DMS114 treated with DMSO at 0.1 percent for 48 hours (cell line): ENCODE measurements around the gene HIBCH.
"Not testable (repeated sequence)": the region's sequence is repeated elsewhere in the genome, so short reads cannot be mapped to it uniquely, and the experiment has no call there.

ENCODE experiments used
- DNase-seq: peaks from one replicate; lab custom pipeline; 2025; ENCODE audit not compliant: unreplicated experiment; lab: John Stamatoyannopoulos, UW

Gene HIBCH

DNA sequence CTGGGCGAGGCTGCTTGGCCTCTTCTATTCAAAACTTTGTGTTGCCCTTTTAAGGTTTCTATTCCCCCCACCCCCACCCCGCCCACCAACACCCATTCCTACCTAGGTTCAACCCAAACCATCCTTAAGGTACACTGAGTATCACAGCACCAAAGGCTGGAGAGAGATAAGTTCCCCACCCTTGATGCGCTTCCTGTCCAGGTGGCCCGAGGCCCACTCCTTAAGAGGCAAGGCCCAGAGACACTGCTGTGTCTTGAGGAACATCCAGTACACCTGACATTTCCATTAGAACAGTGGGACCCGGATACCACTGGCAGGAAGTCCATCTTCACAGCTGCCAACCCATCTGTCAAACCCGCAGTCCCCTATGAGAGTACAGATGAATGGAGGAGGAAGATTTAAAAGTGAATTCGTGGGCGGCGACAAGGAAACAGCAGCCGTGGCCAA lies 23.5 kb upstream of the HIBCH start:
- DNase-seq = no peak

DNA sequence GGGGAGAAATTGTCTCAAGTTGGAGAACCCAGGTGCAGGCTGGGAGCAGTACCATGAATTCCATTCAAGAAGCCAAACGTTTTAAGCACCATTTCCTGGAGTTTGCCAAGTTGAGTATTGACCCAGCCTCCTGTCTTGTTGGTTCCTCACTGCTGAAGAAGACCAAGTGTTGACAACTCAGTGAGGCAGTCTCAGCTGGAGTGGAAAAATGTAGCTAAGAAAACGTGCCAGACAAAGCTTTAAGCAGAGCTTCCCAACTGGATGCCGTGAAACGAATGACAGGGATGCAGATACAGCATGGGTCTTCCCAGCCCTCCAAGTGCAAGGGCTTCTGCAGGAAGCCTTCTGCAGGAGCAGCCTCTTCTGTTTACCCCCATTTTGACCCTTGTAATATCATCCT lies 23.0 kb upstream of the HIBCH start:
- DNase-seq = no peak

DNA sequence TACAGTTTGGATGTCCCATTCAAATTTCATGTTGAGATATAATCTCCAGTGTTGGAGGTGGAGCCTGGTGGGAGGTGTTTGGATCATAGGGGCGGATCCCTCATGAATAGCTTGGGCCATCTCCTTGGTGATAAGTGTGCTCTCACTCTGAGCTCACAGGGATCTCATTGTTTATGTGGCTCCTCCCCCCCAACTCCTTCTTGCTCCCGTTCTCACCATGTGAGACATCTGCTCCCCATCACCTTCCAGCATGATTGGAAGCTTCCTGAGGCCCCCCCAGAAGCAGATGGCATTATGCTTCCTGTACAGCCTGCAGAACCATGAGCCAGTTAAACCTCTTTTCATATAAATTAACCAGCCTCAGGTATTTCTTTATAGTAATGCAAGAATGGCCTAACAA lies 20.7 kb upstream of the HIBCH start:
- DNase-seq = no peak

DNA sequence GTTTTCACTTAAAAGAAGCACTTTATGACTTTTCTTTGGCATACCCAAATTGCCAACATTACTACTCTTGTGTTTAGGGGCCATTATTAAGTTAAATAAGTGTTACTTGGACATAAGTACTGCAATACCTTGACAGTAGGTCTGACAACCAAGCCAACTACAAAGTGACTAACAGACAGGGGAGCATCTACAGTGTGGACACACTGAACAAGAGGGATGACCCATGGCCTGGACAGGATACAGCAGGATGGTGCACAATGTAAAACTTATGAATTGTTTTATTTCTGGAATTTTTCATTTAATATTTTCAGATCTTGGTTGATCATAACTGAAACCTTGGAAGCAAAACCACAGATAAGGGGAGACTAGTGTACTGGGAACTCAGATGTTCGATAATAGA lies 19.8 kb upstream of the HIBCH start:
- no peak for DNase-seq

DNA sequence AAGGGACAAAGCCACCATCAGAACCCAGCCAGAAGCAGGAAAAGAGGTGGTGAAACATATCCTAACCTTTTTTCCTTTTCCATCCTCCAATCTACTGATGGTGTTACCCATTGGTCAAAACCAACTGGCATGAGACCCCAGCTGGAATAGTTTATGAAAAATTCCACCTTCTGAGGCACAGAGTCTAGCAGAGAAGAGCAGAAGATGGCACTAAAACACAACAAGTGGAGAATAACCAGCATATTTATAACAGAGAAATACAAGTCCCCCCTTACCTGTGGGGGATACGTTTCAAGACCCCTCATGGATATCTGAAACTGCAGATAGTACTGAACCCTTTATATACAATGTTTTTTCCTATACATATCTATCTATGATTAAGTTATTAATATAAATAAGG lies 18.8 kb upstream of the HIBCH start:
- peak; percentile 8 for DNase-seq

DNA sequence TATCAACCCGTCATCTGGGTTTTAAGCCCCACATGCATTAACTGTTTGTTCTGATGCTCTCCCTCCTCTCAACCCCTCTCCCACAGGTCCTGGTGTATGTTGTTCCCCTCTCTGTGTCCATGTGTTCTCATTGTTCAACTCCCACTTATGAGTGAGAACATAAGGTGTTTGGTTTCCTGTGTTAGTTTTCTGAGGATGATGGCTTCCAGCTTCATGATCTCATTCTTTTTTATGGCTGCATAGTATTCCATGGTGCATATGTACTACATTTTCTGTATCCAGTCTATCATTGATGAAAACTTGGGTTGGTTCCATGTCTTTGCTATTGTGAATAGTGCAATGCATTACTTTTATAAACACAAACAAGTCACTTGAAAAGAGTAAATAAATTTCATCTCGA lies 16.8 kb upstream of the HIBCH start:
- DNase-seq = no peak

DNA sequence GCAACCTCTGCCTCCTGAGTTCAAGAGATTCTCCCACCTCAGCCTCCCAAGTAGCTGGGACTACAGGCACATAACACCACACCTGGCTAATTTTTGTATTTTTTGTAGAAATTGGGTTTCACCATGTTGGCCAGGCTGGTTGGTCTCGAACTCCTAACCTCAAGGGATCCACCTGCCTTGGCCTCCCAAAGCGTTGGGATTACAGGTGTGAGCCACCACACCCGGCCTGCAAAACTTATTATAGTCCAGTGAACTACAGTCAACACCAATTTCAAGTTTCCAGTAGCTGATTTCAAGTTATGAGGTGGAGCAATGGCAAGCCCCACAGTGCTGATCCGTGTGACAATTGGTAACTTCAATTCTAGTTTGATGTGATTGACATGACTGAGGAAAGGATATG lies 16.0 kb upstream of the HIBCH start:
- DNase-seq = not testable (repeated sequence)

DNA sequence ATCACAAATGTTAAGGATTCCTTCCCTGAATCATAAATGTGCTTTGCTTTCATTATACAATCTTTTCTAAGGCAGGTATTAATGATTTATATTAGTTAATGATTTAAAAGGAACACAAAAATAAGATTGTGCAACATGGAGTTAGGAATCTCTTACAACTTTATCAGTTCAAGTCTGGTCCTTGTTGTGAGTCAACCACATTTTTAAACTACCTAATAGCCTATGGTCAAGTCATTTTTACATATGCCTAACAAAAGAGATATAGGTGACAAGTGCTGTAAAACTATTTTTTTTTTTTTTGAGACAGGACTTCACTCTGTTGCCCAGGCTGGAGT lies 15.6 kb upstream of the HIBCH start:
- DNase-seq = no peak

DNA sequence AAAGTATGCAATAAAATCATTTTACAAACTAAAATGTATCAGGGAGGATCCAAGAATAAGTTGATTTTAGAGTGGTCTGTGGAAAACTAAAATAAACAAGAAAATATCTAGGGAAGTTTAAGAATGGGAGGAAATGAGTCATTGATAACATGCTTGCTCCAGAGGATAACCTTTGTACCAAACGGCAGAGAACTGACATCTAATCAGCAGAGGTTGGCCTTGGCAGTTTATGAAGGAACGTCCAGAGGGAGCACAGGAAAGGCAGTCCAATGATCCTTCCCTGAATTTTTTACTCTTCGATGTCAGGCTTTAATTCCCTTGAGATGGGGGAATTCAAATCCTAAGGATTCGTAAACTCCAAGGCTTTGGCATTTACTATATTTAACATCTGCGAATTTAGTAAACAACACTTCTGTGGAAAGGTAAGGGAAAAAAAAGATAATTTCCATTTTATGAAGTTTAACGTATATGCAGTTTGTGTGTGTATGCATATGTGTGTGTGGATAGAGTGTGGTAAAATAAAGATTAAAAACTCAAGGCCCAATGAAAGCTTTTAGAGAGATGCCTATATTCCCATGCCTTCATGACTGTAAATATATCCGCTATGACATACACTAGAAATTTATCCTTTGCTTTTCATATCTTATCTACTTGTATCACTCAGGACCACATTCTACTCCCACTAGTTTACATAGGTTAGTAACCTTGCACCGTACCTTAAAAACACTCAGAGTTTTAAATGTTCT lies 15.0 kb upstream of the HIBCH start:
- no peak for DNase-seq

DNA sequence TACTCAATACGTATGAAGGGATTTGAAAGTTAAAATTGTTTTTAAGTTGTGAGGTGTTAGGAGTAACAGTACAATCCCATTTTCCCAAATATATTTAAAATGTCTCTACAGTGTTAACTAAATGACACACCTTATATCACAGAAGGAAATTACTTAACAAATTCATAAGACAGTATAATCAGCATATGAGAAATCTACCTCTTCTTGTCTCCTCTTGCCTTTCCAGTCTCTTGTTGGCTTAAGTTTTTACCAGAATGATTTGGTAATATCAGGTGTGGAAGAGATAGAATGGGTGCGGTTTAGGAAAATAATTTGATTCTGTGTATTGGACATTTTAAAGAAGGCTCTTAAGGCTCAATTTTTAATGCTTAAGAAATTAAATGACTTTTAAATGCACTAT lies 14.3 kb upstream of the HIBCH start:
- no peak for DNase-seq

DNA sequence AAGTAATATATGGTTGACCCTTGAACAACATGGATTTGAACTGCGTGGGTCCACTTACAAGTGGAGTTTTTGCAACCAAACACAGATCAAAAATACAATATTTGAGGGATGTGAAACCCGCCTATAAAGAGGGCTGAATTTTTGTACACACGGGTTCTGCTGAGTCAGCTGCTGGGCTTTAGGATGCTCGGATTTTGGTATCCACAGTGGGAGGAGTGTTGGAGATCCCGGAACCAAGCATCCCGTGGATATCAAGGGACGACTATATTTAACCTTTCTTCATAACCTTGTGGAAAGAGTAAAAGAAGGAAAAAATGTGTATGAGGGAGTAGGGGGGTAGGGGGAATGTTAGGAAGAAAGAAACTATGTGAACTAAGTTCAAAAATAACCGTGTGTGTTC lies 13.8 kb upstream of the HIBCH start:
- DNase-seq = no peak

DNA sequence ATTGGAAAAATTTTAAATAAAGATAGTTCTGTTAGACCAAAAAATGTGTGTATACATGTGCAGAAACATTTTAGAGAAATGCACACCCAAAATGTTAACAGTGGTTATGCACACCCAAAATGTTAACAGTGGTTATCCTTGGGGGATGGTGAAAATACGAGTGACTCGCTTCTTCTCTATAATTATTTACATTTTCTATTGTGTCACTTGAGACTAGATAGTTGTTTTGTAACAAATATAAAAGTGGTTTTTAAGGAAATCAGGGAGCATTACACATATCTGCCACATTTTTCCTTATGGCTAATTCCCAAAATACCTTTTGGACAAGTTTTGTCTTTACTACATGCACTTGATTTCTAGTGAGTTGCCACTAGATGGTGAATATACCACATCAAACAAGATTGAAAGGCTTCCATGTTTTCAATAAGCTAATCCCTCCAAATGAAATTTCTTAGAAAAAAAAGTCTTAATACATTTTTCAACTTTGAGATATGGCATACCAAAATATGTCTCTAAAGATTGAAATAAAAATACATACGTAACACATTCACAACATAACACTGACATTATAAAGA lies 9.0 kb upstream of the HIBCH start:
- peak; percentile 6 for DNase-seq

DNA sequence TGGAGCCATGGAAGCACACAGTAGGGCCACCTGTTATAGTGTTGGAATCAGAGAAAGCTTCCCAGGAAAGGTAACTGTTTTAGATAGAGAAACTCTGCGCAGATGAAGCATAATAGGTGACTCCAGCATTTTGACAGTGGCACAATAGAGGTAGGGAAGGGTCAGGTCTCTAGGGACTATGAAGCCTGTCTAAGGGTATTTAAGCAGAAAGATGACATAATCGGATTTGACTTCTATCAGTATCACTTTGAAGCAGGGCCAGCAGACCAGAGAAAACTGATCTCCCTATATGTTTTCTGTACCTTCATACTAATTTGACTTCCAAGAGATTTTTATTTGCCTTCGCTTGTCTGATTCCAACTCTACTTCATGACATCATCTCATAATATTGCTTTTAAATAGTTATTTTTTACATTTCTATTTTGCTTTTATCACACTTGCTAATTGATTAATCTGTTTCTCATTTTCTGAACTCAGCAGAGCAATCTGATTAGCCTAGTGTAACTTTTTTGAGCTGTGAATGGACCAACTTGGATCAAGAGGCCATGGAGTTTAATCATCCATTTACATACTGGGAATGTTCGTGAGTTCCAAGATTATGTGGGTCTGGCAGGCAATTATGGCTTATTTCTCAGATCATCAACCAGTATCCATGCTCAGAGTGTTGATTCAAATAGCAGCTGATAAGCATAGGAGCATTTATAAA lies 8.4 kb upstream of the HIBCH start:
- no peak for DNase-seq

DNA sequence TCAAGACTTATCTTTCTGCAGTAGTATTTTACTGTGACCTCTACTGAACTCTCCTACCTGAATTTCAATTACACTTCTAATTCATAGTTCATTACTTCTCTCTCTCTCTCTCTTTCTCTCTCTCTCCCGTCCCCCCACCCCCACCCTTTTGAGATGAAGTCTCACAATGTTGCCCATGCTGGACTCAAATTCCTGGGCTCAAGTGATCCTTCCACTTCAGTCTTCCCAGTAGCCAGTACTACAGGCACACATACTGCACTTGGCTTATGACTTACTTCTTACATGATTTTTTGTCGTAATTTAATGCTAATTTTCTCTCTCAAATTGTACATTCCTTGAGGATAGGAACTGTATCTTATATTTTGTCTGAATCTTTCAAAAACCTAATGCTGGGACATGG lies 6.0 kb upstream of the HIBCH start:
- DNase-seq = no peak

DNA sequence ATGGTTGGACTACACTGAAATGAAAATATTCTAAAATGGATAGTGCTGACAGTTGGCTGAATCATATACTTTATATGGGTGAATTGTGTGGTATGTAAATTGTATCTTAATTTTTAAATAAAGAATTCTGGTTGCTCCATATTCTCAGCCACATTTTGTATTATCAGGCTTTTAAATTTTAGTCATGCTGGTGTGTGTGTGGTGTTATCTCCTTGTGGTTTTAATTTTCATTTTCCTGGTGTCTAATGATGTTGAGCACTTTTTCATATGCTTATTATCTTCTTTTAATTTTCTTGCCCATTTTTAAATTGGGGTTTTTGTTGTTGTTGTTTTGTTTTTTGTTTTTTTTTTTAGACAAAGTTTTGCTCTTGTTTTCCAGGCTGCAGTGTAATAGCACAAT lies 3.8 kb upstream of the HIBCH start:
- DNase-seq = no peak

DNA sequence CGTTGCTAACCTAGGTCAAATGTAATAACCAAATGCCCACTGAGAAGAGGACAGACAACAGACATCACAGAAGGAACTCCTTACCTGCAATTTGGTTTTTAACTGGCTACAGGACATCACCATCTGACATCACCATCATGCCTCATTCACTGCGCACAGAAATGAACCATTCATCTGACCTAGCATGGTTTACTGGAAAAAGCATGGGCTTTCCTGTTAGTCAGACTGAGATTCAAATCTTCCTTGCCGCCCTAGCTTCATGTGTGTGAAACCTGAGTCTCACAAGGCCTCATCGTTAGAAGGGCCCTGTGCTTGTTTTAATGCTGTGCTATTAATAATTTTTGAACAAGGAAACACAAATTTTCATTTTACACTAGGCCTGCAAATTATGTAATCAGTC lies 1.1 kb upstream of the HIBCH start:
- no peak for DNase-seq

DNA sequence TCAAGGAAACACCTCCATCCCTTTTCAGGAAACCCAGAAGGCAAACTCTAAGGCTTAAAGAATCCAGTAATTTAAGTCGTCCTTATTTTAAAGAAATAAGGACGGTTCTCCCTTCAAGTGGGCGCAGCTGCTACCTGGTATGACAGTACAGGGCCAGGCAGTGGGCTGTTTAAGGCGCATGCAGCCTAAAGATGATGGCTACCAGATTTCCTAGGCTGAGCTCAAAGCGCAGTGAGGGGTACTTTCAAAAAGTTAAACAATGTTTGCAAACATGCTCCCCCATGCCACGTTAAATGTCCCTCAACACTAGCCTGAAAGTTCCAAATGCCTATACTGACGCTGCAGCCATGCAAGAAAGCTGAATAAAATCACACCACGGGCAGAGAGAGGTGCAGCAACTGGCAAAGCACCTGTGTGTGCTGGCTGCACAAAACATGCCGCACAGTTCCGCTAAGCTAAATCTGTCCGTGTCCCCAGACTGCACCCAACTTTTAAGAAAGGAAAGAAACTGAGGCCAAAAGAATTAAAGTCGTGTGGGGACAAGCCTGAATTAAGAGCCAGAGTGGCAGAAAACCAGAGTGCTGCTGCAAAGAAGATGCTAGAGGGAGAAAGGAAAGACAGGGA lies 583 bp downstream of the HIBCH start:
- DNase-seq = no peak

DNA sequence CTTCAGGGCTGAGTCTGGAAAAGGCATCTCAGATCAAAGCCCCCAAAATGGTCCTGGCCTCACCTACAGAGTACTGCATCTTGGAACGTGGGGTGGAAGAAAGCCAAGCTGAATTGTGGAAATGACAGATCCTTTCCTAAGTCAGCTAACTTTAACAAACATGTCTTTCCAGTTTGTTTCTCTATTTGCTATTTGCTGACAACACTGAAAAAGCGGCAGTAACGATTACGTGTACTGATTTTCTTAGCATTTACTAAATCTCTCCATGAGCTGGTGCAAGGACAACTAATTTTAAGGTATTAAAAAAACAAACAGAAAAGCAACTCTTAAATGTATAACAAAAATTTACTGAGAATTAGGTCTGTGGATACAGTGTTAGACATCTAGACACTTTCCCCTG lies 1.1 kb downstream of the HIBCH start:
- no peak for DNase-seq

DNA sequence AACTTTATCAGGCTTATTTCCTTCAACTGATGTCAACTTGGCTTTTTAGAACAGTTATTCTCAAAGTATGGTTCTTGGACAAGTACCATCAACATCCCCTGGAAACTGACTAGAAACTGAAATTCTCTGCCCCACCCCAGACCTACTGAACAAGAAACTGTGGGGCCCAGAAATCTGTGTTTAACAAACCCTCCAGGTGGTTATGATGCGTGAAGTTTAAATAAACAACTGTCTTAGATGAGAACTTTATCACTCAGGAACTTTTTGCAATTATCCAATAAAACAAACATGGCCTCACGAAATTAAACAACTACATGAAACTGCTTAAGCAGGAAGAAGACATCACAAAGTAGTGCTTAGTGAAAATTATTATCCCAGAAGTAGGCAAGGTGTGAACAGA lies 4.4 kb downstream of the HIBCH start:
- DNase-seq = no peak

DNA sequence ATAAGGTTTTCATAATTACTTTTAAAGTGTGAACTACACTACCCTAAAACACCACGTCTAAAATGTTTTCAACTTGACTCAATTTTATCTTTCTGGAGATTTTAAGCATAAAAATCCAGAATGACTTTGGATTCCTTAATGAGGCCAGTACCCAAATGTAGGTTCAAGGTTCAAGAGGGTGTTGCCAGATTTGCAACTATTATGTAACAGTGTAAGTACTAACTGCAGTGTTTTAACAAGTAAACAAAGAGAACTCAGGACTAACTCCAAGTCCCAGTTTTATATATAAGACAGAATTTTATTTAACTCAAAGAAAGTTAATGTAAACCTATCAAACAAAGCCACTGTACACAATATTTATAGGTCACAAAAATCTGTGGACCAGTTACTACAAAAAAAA lies 5.7 kb downstream of the HIBCH start:
- DNase-seq = no peak

DNA sequence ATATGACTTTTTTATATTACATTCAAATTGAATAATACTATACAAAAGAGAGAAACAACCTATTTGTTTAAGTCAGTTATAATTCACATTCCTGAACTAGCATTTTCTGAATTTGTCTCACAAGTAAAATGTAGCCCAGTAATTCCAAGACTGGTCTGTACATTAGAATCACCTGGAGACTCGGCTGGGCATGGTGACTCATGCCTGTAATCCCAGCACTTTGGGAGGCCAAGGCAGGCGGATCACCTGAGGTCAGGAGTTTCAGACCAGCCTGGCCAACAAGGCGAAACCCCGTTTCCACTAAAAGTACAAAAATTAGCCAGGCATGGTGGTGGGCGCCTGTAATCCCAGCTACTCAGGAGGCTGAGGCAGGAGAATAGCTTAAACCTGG lies 7.0 kb downstream of the HIBCH start:
- not testable (repeated sequence) for DNase-seq
